ENCODE measurements around the gene HPCAL4. TPM values are rescaled to one million over a fixed set of nuclear protein-coding genes. Genes with fewer than 3 reads are reported as not detected.

HPCAL4 gene
- total RNA-seq, 1 experiment from 2014 or later, result 0.14 TPM

DNA sequence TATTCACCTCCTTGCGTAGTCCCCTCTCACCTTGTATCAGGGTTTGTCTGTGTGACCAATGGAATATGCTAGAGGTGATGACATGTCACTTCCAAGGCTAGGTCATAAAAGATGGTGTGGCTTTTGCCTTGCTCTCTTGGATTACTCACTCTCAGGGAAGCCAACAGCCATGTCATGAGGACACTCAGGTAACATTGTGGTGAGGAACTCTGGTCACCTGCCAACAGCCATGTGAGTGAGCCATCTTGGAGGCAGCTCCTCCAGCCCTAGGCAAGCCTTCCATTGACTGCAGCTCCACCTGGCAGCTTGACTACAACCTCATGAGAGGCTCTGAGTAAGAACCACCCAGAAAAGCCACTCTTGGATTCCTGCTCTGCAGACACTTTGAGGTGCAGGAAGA, 40.8 kb downstream of the HPCAL4 start:
- ChIA-PET CTCF (no interaction called here), POLR2A (no interaction called here)
- no peak for DNase-seq
- H3K4me1 ChIP-seq, result peaks cover 5% of the 10 kb centered on the region
- no peaks in the 10 kb centered on the region for H3K9me3 Mint-ChIP-seq (ENCODE audit: unreplicated experiment)
- H3K36me3 Mint-ChIP-seq (ENCODE audit: insufficient read depth, unreplicated experiment), result no peaks in the 10 kb centered on the region
- no TSS peak for BruUV-seq (replicated peaks)
- no peak for TF ChIP-seq CTCF (IDR thresholded peaks at IDR 0.05; ENCODE audit: insufficient read depth in 1 of 2, low read depth in 1 of 2, low read length in 1 of 2, severe bottlenecking in 1 of 2, unreplicated experiment in 1 of 2)
- no peaks in the 10 kb centered on the region for H3K27me3 ChIP-seq (replicated peaks; ENCODE audit: control insufficient read depth, insufficient read depth, low read length)
- H3K4me3 Mint-ChIP-seq (ENCODE audit: unreplicated experiment), result no peak overlapping the region
- no peak overlapping the region for H3K27ac Mint-ChIP-seq (ENCODE audit: unreplicated experiment)
- H3K36me3 ChIP-seq (ENCODE audit: control insufficient read depth, insufficient read depth, low read length), result no peaks in the 10 kb centered on the region
- intact Hi-C loops (cut with micrococcal nuclease; ENCODE audit: unreplicated experiment), result no loop called here
- no peaks in the 10 kb centered on the region for H3K9me3 ChIP-seq
- H3K4me3 ChIP-seq (ENCODE audit: low read depth, low read length), result no peak overlapping the region
- H3K27me3 Mint-ChIP-seq (ENCODE audit: insufficient read depth, unreplicated experiment), result no peaks in the 10 kb centered on the region
- peaks cover 7% of the 10 kb centered on the region for H3K4me1 Mint-ChIP-seq (ENCODE audit: low read depth, unreplicated experiment)

GRCh38 chr1:39649636-39650185, 41.5 kb downstream of the HPCAL4 start:
- H3K27ac Mint-ChIP-seq (ENCODE audit: unreplicated experiment), result no peak overlapping the region
- Histone ChIP-seq H3K9me3 (no peaks in the 10 kb centered on the region), H3K4me3 (ENCODE audit: low read depth, low read length) (no peak overlapping the region), H3K4me1 (peaks cover 5% of the 10 kb centered on the region), H3K36me3 (ENCODE audit: control insufficient read depth, insufficient read depth, low read length) (no peaks in the 10 kb centered on the region), H3K27me3 (replicated peaks; ENCODE audit: control insufficient read depth, insufficient read depth, low read length) (no peaks in the 10 kb centered on the region)
- H3K4me1 Mint-ChIP-seq (ENCODE audit: low read depth, unreplicated experiment), result peaks cover 7% of the 10 kb centered on the region
- intact Hi-C loops (cut with micrococcal nuclease; ENCODE audit: unreplicated experiment), result no loop called here
- H3K9me3 Mint-ChIP-seq (ENCODE audit: unreplicated experiment), result no peaks in the 10 kb centered on the region
- no peaks in the 10 kb centered on the region for H3K27me3 Mint-ChIP-seq (ENCODE audit: insufficient read depth, unreplicated experiment)
- DNase-seq, result no peak
- ChIA-PET POLR2A (interaction anchor here (0.5 kb wide), 1 partner anchor 766 kb away, joined by 8 read pairs; no protein-coding TSS in a partner anchor), CTCF (no interaction called here)
- peaks cover under 1% of the 10 kb centered on the region for H3K36me3 Mint-ChIP-seq (ENCODE audit: insufficient read depth, unreplicated experiment)
- no TSS peak for BruUV-seq (replicated peaks)
- no peak overlapping the region for H3K4me3 Mint-ChIP-seq (ENCODE audit: unreplicated experiment)
- no peak for TF ChIP-seq CTCF (IDR thresholded peaks at IDR 0.05; ENCODE audit: insufficient read depth in 1 of 2, low read depth in 1 of 2, low read length in 1 of 2, severe bottlenecking in 1 of 2, unreplicated experiment in 1 of 2)

DNA sequence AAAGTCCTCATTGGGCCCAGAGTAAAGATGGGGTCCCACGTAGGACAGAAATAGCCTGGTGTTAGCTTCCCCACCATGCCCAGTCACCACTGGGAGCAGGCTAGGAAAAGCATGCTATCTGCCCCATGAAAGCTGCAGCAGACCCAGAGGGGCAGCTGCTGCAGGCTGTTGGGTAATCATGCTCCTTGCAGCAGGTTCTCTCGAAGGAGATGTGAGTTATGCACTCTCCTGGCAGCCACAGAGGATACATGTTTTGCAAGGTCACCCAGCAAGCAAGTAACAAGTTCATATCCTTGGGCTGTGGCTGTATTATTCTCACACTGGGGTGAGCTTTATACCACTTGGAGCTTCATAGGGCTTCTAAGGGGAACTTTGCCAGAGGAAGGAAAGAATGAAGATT, 42.7 kb downstream of the HPCAL4 start:
- H3K4me1 Mint-ChIP-seq (ENCODE audit: low read depth, unreplicated experiment), result peaks cover 7% of the 10 kb centered on the region
- no peaks in the 10 kb centered on the region for H3K27me3 Mint-ChIP-seq (ENCODE audit: insufficient read depth, unreplicated experiment)
- Histone ChIP-seq H3K4me1 (peaks cover 5% of the 10 kb centered on the region), H3K36me3 (ENCODE audit: control insufficient read depth, insufficient read depth, low read length) (no peaks in the 10 kb centered on the region), H3K27me3 (replicated peaks; ENCODE audit: control insufficient read depth, insufficient read depth, low read length) (no peaks in the 10 kb centered on the region), H3K4me3 (ENCODE audit: low read depth, low read length) (no peak overlapping the region), H3K9me3 (no peaks in the 10 kb centered on the region)
- H3K36me3 Mint-ChIP-seq (ENCODE audit: insufficient read depth, unreplicated experiment), result peaks cover 4% of the 10 kb centered on the region
- no peaks in the 10 kb centered on the region for H3K9me3 Mint-ChIP-seq (ENCODE audit: unreplicated experiment)
- H3K27ac Mint-ChIP-seq (ENCODE audit: unreplicated experiment), result no peak overlapping the region
- intact Hi-C loops (cut with micrococcal nuclease; ENCODE audit: unreplicated experiment), result no loop called here
- TF ChIP-seq CTCF (IDR thresholded peaks at IDR 0.05; ENCODE audit: insufficient read depth in 1 of 2, low read depth in 1 of 2, low read length in 1 of 2, severe bottlenecking in 1 of 2, unreplicated experiment in 1 of 2), result no peak
- ChIA-PET CTCF (no interaction called here), POLR2A (no interaction called here)
- DNase-seq, result no peak
- no TSS peak for BruUV-seq (replicated peaks)
- no peak overlapping the region for H3K4me3 Mint-ChIP-seq (ENCODE audit: unreplicated experiment)
